T-cell (primary cell): ENCODE measurements around the gene BRD4. TPM values are rescaled to one million over a fixed set of nuclear protein-coding genes. Genes with fewer than 3 reads are reported as not detected.

Experiments used
- ATAC-seq, 4 experiments: fragments of 200-7000 bp in 3 of 4; fragments of 150-1000 bp in 1 of 4; cut with Tn5 transposase; replicated peaks in 1 of 4; 1 replicate in 3 of 4; 2 replicates in 1 of 4; pipeline ENCODE4 v1.10.0; 2021; ENCODE audit warnings: moderate library complexity in 3 of 4, mild to moderate bottlenecking in 2 of 4, moderate number of reproducible peaks in 1 of 4
- CTCF ChIA-PET, 2 donors: fragments of 300-600 bp; sonication (Branson Sonifier 250); formaldehyde crosslinking; loops; one replicate each; lab custom pipeline; 2022; ENCODE audit warnings: antibody characterized with exemption in 2 of 2; lab: Charles Lee
- POLR2A ChIA-PET, 2 donors: fragments of 300-600 bp; sonication (Branson Sonifier 250); formaldehyde crosslinking; loops; one replicate each; lab custom pipeline; 2022; ENCODE audit warnings: antibody characterized with exemption in 2 of 2; lab: Charles Lee
- DNase-seq, 35 experiments: peaks; one replicate each; pipeline versions ENCODE4 v3.0.0 to v3.0.0-alpha.2; 2013 to 2023
- H3K27ac ChIP-seq: one replicate; pipeline ENCODE4 v1.5.1; 2013; ENCODE audit warnings: low read length
- H3K27me3 ChIP-seq, 2 experiments: replicated peaks in 1 of 2; 1 replicate in 1 of 2; 2 replicates in 1 of 2; pipeline versions ENCODE4 v1.6.1 to v1.7.0; 2013; ENCODE audit warnings: low read length in 1 of 2, mixed read lengths in 1 of 2; ENCODE audit not compliant: control insufficient read depth in 2 of 2, insufficient read depth in 2 of 2; ENCODE audit errors: extremely low read depth in 1 of 2
- H3K36me3 ChIP-seq, 2 donors: 1 replicate in 1 of 2; 2 replicates in 1 of 2; pipeline versions ENCODE4 v1.6.1 to v1.7.0; 2013; ENCODE audit warnings: low read length in 1 of 2; ENCODE audit not compliant: control insufficient read depth in 2 of 2, insufficient read depth in 1 of 2; ENCODE audit errors: extremely low read depth in 1 of 2
- H3K4me1 ChIP-seq, 2 experiments: 1 replicate in 1 of 2; 2 replicates in 1 of 2; pipeline versions ENCODE4 v1.6.1 to v1.7.0; 2013; ENCODE audit warnings: low read length in 2 of 2, mixed read lengths in 1 of 2; ENCODE audit not compliant: insufficient read depth in 2 of 2, control insufficient read depth in 1 of 2; ENCODE audit errors: extremely low read depth in 1 of 2
- H3K4me3 ChIP-seq, 2 donors: 1 replicate in 1 of 2; 2 replicates in 1 of 2; pipeline versions ENCODE4 v1.5.1 to v1.7.0; 2013; ENCODE audit warnings: mild to moderate bottlenecking in 2 of 2, low read length in 1 of 2, moderate library complexity in 1 of 2; ENCODE audit not compliant: control insufficient read depth in 1 of 2; ENCODE audit errors: extremely low read depth in 1 of 2
- H3K9me3 ChIP-seq: 2 replicates; pipeline ENCODE4 v1.7.0; 2013
- H3K27ac Mint-ChIP-seq, 2 donors: one replicate each; pipeline ENCODE4 v1.8.0; 2020 to 2021; ENCODE audit warnings: mild to moderate bottlenecking in 2 of 2, mixed read lengths in 2 of 2
- H3K27me3 Mint-ChIP-seq, 2 donors: one replicate each; pipeline ENCODE4 v1.8.0; 2021 to 2022; ENCODE audit warnings: mixed read lengths in 2 of 2
- H3K36me3 Mint-ChIP-seq: one replicate; pipeline ENCODE4 v1.8.0; 2021; ENCODE audit warnings: mixed read lengths
- H3K4me1 Mint-ChIP-seq, 3 donors: one replicate each; pipeline ENCODE4 v1.8.0; 2020 to 2022; ENCODE audit warnings: mixed read lengths in 3 of 3, mild to moderate bottlenecking in 1 of 3
- H3K4me3 Mint-ChIP-seq, 3 donors: one replicate each; pipeline ENCODE4 v1.8.0; 2020 to 2022; ENCODE audit warnings: mild to moderate bottlenecking in 3 of 3, mixed read lengths in 3 of 3, moderate library complexity in 3 of 3
- H3K9me3 Mint-ChIP-seq, 3 donors: one replicate each; pipeline ENCODE4 v1.8.0; 2020 to 2022; ENCODE audit warnings: mixed read lengths in 3 of 3
- WGBS: methylation state at CpG from one replicate; pipeline ENCODE4 v1.1.5; 2013; ENCODE audit warnings: missing lambda C conversion rate; ENCODE audit not compliant: insufficient coverage; 5-methylcytosine and 5-hydroxymethylcytosine counted together
- total RNA-seq, 35 experiments: library from RNA in 6 of 35; stranded (reverse) in 6 of 35; fragments of 120-200 nt in 1 of 35; gene quantifications; one replicate each; pipeline versions ENCODE4 v1.2.1 to v1.2.4 and lab custom pipeline; 2013 to 2026

BRD4 gene
- total RNA-seq, 5 donors from 2014 or later (not counting 1 experiment from before 2014, with no cell fraction given) = 115 to 154 (median 139) TPM

DNA sequence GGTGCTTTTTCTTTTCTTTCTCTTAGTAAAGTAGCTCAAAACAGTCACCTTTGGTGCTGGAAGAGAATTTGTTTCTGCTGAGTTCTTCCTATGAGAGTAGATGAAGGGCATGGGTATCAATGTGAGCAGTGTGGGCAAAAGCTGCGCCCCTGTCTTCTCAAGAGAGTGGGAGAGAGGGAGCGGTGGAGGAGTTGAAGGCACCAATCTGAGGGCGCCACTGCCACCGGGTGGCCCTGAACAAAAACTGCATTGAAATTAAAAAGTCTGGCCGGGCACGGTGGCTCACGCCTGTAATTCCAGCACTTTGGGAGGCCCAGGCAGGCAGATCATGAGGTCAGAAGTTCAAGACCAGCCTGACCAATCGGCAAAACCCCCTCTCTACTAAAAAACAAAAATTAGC lies 71.4 kb downstream of the BRD4 start:
- Mint-ChIP-seq H3K36me3 (peaks cover 49% of the 10 kb centered on the region), H3K4me3 (no peak overlapping the region), H3K9me3 (no peaks in the 10 kb centered on the region), H3K4me1 (peaks cover 0 to 12% (median 0%) of the 10 kb centered on the region in 3 donors), H3K27me3 (no peaks in the 10 kb centered on the region), H3K27ac (no peak overlapping the region)
- no peak for ATAC-seq
- Histone ChIP-seq H3K9me3 (no peaks in the 10 kb centered on the region), H3K27me3 (no peaks in the 10 kb centered on the region), H3K4me1 (no peaks in the 10 kb centered on the region), H3K27ac (no peak overlapping the region), H3K36me3 (peaks cover 20 to 94% of the 10 kb centered on the region in 2 donors), H3K4me3 (no peak overlapping the region)
- no peak for DNase-seq
- ChIA-PET POLR2A (no interaction called here), CTCF (interaction anchor here in 1 of 2 donors (0.7 kb wide), 1 partner anchor 41 kb away, joined by 3 read pairs; no protein-coding TSS in a partner anchor)
- 100% methylated on average over 3 of the region's 8 CpGs for WGBS

DNA sequence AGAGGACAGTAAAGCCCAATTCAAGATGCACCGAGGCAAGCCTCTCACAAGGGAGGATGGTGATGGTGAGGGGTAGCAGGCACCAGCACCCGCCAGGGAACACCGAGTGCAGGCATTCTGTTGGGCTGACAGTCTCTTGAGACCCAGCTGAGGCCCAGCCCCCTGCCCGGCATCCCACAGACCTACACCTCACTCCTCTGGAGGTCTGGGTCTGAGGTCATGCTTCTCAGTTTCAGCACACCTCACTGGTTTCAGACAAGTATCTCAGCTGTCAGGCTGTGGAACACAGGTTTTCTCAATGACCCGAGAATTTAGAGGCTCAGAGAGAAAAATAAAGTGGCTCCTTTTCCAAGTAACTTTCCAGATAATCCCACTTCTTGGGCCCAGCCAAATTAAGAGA lies 72.4 kb downstream of the BRD4 start:
- Mint-ChIP-seq H3K4me1 (peaks cover 0 to 12% (median 0%) of the 10 kb centered on the region in 3 donors), H3K36me3 (peaks cover 55% of the 10 kb centered on the region), H3K9me3 (no peaks in the 10 kb centered on the region), H3K4me3 (no peak overlapping the region), H3K27me3 (no peaks in the 10 kb centered on the region), H3K27ac (no peak overlapping the region)
- peaks cover 19 to 96% of the 10 kb centered on the region in 2 donors for H3K36me3 ChIP-seq
- H3K27ac ChIP-seq = no peak overlapping the region
- no peaks in the 10 kb centered on the region for H3K4me1 ChIP-seq
- no peak overlapping the region for H3K4me3 ChIP-seq
- DNase-seq = no peak
- 94% methylated on average over 5 of the region's 5 CpGs for WGBS
- ChIA-PET POLR2A (no interaction called here), CTCF (no interaction called here)
- no peaks in the 10 kb centered on the region for H3K9me3 ChIP-seq
- ATAC-seq = no peak
- H3K27me3 ChIP-seq = no peaks in the 10 kb centered on the region

DNA sequence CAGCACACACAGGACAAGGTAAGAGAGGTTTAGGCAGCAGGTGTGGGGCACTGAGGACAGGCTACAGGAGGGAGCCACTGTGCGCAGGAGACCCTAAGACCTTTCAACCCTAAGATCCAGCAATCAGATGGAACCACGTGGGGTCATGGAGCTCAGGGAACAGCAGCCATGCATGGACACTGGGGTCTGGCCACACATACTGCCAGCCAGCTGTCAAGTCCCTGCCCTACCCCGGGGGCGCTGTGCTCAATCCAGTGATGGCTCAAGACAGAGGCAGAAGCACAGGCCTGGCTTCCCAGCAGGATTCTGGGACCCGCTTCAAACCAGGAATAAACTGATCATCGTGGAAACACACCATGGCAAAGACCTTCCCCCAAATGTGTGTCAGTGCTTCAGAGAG lies 74.6 kb downstream of the BRD4 start:
- Histone ChIP-seq H3K27ac (no peak overlapping the region), H3K4me1 (no peaks in the 10 kb centered on the region), H3K4me3 (no peak overlapping the region), H3K27me3 (no peaks in the 10 kb centered on the region), H3K36me3 (peaks cover 35 to 96% of the 10 kb centered on the region in 2 donors), H3K9me3 (no peaks in the 10 kb centered on the region)
- DNase-seq (no peak), ATAC-seq (no peak)
- ChIA-PET CTCF (no interaction called here), POLR2A (no interaction called here)
- H3K27ac Mint-ChIP-seq = no peak overlapping the region
- peaks cover 0 to 12% (median 0%) of the 10 kb centered on the region in 3 donors for H3K4me1 Mint-ChIP-seq
- peaks cover 61% of the 10 kb centered on the region for H3K36me3 Mint-ChIP-seq
- no peaks in the 10 kb centered on the region for H3K27me3 Mint-ChIP-seq
- WGBS = 94% methylated on average over 6 of the region's 6 CpGs
- no peak overlapping the region for H3K4me3 Mint-ChIP-seq
- H3K9me3 Mint-ChIP-seq = no peaks in the 10 kb centered on the region

DNA sequence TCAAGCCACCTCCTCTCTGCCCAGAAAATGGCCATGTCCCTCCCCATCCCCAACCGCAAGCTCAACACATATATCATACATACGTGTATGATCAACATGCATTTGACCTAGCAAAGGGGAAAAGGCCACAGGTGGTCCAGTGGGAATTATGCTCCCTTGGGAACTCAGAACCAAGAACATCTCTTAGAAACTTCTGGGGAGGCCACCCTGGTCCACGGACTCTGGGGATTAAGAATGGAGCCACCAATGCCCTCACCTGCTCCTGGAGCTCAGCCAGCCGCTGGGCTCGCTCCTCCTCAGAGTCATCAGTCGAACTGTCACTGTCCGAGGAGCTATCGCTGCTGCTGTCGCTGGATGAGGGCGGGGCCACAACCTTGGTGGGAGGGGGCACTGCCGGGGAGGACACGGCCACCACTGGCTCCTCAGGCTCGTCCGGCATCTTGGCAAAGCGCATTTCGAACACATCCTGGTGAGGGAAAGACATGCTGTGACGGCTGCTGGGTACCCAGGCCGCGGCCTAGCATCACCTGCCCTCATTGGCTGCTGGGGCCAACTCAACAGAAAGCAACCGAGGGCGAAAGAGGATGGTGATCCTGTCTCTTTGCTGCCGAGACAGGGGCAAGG lies 75.5 kb downstream of the BRD4 start:
- Mint-ChIP-seq H3K9me3 (no peaks in the 10 kb centered on the region), H3K27me3 (no peaks in the 10 kb centered on the region), H3K36me3 (peaks cover 68% of the 10 kb centered on the region), H3K27ac (no peak overlapping the region), H3K4me3 (no peak overlapping the region), H3K4me1 (peaks cover 0 to 12% (median 0%) of the 10 kb centered on the region in 3 donors)
- ChIA-PET POLR2A (no interaction called here), CTCF (no interaction called here)
- Histone ChIP-seq H3K9me3 (no peaks in the 10 kb centered on the region), H3K27me3 (no peaks in the 10 kb centered on the region), H3K4me1 (no peaks in the 10 kb centered on the region), H3K36me3 (peaks cover 42 to 96% of the 10 kb centered on the region in 2 donors), H3K4me3 (no peak overlapping the region), H3K27ac (no peak overlapping the region)
- ATAC-seq (no peak), DNase-seq (no peak)
- 97% methylated on average over 22 of the region's 22 CpGs for WGBS

DNA sequence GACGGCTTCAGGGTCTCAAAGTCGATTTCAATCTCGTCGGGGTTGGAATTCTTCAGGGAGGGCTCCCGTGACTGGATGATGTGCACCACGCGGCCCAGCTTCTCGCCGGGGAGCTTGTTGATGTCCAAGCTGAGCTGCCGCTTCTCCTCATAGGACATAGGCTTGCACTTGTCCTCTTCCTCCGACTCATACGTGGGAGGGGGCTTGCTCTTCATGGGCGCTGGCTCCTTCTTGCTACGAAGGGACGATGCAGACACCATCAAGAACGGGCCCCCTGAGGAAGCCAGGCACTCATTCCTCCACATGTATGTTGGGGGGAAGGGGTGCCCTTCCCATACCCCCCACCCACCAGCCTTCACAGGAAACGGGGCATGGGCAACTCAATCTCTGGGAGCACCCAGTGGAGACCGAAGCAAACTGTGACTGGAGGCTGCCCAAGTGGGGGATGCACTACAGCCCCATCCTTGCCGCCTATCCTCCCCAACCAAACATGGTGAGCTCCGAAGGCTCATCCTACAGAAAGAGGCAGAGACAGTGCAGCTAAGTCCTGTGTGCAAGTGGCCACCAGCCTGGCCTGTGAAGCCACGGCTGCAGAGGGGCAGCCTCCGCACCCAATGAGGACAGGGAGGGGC lies 76.9 kb downstream of the BRD4 start:
- H3K9me3 ChIP-seq = no peaks in the 10 kb centered on the region
- no peak overlapping the region for H3K27ac ChIP-seq
- Mint-ChIP-seq H3K9me3 (no peaks in the 10 kb centered on the region), H3K4me3 (no peak overlapping the region), H3K27me3 (no peaks in the 10 kb centered on the region), H3K36me3 (peaks cover 62% of the 10 kb centered on the region), H3K27ac (no peak overlapping the region), H3K4me1 (peaks cover 0 to 4% (median 0%) of the 10 kb centered on the region in 3 donors)
- DNase-seq = no peak
- POLR2A ChIA-PET = no interaction called here
- no peak for ATAC-seq
- no peaks in the 10 kb centered on the region for H3K27me3 ChIP-seq
- no peak overlapping the region for H3K4me3 ChIP-seq
- no peaks in the 10 kb centered on the region for H3K4me1 ChIP-seq
- CTCF ChIA-PET = interaction anchor here in 1 of 2 donors (0.6 to 0.7 kb wide), 2 partner anchors 26 to 164 kb away, joined by 3 read pairs; no protein-coding TSS in a partner anchor
- 97% methylated on average over 13 of the region's 22 CpGs for WGBS
- peaks cover 43 to 100% of the 10 kb centered on the region in 2 donors for H3K36me3 ChIP-seq

DNA sequence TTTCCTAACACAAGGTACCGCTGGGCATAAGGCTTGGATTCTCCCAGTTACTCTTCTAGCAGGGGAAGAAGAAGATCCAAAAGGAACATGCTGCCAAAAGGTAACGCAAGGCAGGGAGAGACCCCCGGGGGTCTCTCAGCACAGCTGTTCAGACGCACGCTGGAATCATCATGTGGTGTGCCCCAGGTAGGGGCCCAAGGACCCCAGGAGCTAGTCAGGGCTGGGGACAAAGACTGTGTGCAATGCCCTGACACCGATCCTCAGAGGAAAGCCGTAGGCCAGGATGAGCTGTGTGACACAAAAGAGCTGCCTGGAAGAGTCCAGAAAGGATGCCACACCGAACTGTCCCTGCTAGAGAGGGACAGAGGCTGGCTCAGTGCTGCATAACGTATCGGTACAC lies 77.8 kb downstream of the BRD4 start:
- ATAC-seq (no peak), DNase-seq (no peak)
- H3K36me3 ChIP-seq = peaks cover 45 to 99% of the 10 kb centered on the region in 2 donors
- Mint-ChIP-seq H3K27ac (no peak overlapping the region), H3K36me3 (peaks cover 60% of the 10 kb centered on the region), H3K4me3 (no peak overlapping the region), H3K9me3 (no peaks in the 10 kb centered on the region), H3K4me1 (peaks cover 0 to 4% (median 0%) of the 10 kb centered on the region in 3 donors), H3K27me3 (no peaks in the 10 kb centered on the region)
- H3K27me3 ChIP-seq = no peaks in the 10 kb centered on the region
- POLR2A ChIA-PET = no interaction called here
- no peaks in the 10 kb centered on the region for H3K4me1 ChIP-seq
- no peak overlapping the region for H3K4me3 ChIP-seq
- CTCF ChIA-PET = interaction anchor here in 1 of 2 donors (0.6 kb wide), 1 partner anchor 26 kb away, joined by 3 read pairs; no protein-coding TSS in a partner anchor
- no peaks in the 10 kb centered on the region for H3K9me3 ChIP-seq
- H3K27ac ChIP-seq = no peak overlapping the region
- WGBS = 98% methylated on average over 7 of the region's 10 CpGs
